H1 (cell line): ENCODE data around the gene GPSM1. TPM values are rescaled to one million over a fixed set of nuclear protein-coding genes. Genes with fewer than 3 reads are reported as not detected.

Experiments used
- CBX5 ChIP-seq: fragments of 300-800, 300-1000 bp; sonication (generic); IDR thresholded peaks from 2 replicates; pipeline ENCODE4 v1.7.1; 2016; ENCODE audit warnings: antibody characterized with exemption, low read length, low read depth
- CBX8 ChIP-seq: fragments of 300-800, 300-1000 bp; sonication (generic); IDR thresholded peaks from 2 replicates; pipeline ENCODE4 v1.7.1; 2016; ENCODE audit warnings: low read depth, low read length, borderline replicate concordance
- CHD1 ChIP-seq: IDR thresholded peaks from 2 replicates; pipeline ENCODE4 v1.6.1; 2012; ENCODE audit warnings: low read depth, low read length, improper control_type of control experiment
- E2F6 ChIP-seq: IDR thresholded peaks from 2 replicates; pipeline ENCODE4 v1.6.1; 2012; ENCODE audit warnings: inconsistent platforms
- EP300 ChIP-seq, 2 experiments: IDR thresholded peaks; 1 replicate in 1 of 2; 2 replicates in 1 of 2; pipeline ENCODE4 v1.6.1; 2011 to 2012; ENCODE audit warnings: low read depth in 2 of 2, low read length in 2 of 2, mild to moderate bottlenecking in 2 of 2, borderline replicate concordance in 1 of 2, inconsistent platforms in 1 of 2, moderate library complexity in 1 of 2
- FOSL1 ChIP-seq: IDR thresholded peaks from 2 replicates; pipeline ENCODE4 v1.6.1; 2011; ENCODE audit warnings: mild to moderate bottlenecking, low read depth, low read length, moderate library complexity; ENCODE audit not compliant: insufficient read depth
- PHF8 ChIP-seq: fragments of 200-600 bp; sonication (generic); conservative IDR thresholded peaks from 2 replicates; pipeline ENCODE4 v1.7.1; 2012; ENCODE audit warnings: low read depth, mild to moderate bottlenecking, inconsistent platforms, low read length, moderate library complexity
- RFX5 ChIP-seq: IDR thresholded peaks from 2 replicates; pipeline ENCODE4 v1.6.1; 2011; ENCODE audit warnings: low read depth, low read length, improper control_type of control experiment, borderline replicate concordance
- SP1 ChIP-seq: IDR thresholded peaks from 2 replicates; pipeline ENCODE4 v1.6.1; 2011; ENCODE audit warnings: low read depth, low read length
- TAF1 ChIP-seq: IDR thresholded peaks from 2 replicates; pipeline ENCODE4 v1.6.1; 2011; ENCODE audit warnings: mild to moderate bottlenecking, low read depth, low read length
- polyA plus RNA-seq, 7 experiments: library from polyadenylated mRNA; depleted of rRNA in 3 of 7; stranded (reverse) in 5 of 7; unstranded in 2 of 7; fragments of >200 nt in 5 of 7; fragments of 200-250 nt in 2 of 7; gene quantifications; 1 replicate in 5 of 7; 2 replicates in 1 of 7; 4 replicates in 1 of 7; pipeline versions ENCODE4 v1.2.1 to v1.2.3, GENCODE V29; 2011 to 2013; ENCODE audit warnings: missing spikeins in 2 of 7, mixed read lengths in 2 of 7
- total RNA-seq: library from RNA; stranded (reverse); fragmentation: NEBNext Ultra II Directional; extraction: Animal tissue kit (Norgen Biotek cat#: 25700); gene quantifications from 2 replicates; pipeline ENCODE4 v1.2.1, GENCODE V29; 2021
- TF ChIP-seq, protein P1 (sequence below): IDR thresholded peaks from 2 replicates; pipeline ENCODE4 v1.6.1; 2011; ENCODE audit warnings: low read depth, mild to moderate bottlenecking, low read length; ENCODE audit not compliant: insufficient read depth

The GPSM1 gene
- total and polyA plus RNA-seq, 2 of the 8 experiments (the other 6 are each of a cell fraction or from before 2014, with no cell fraction given): 12.8 to 18.0 TPM

GRCh38 chr9:136285501-136286358 is 41.6 kb upstream of the GPSM1 start (continued):
- TF ChIP-seq CHD1 (no peak), CBX8 (no peak), TAF1 (no peak), PHF8 (no peak), EP300 (IDR thresholded peaks at IDR 0.05; ENCODE audit: borderline replicate concordance in 1 of 2, low read depth in 2 of 2, low read length in 2 of 2) (no peak), RFX5 (no peak), FOSL1 (no peak), SP1 (no peak), E2F6 (no peak), CBX5 (no peak)
- TF ChIP-seq, protein P1, sequence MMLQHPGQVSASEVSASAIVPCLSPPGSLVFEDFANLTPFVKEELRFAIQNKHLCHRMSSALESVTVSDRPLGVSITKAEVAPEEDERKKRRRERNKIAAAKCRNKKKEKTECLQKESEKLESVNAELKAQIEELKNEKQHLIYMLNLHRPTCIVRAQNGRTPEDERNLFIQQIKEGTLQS: no peak
